DLD1 (cell line): ENCODE results near the gene FKBP10.
"Not testable (repeated sequence)": the region's sequence is repeated elsewhere in the genome, so short reads cannot be mapped to it uniquely, and the experiment has no call there.

Source experiments
- in situ Hi-C: cut with HindIII; loops from 2 replicates; pipeline ENCODE4 v1.10.0; 2017; ENCODE audit warnings: low sequenced_read_pairs

The FKBP10 gene

GRCh38 chr17:41836550-41837196 is 23.9 kb downstream of the FKBP10 start:
- in situ Hi-C loops: no loop called here

- in situ Hi-C loops: no loop called here
Measured at GRCh38 chr17:41837761-41838538, 25.1 kb downstream of the FKBP10 start, which contains the start of gene KLHL10. TSS of gene KLHL10 (plus strand) at chr17:41837825. CDS start at chr17:41837933, 108 bp downstream.

GRCh38 chr17:41839448-41839847 is 26.6 kb downstream of the FKBP10 start:
- in situ Hi-C loops: not testable (repeated sequence)

GRCh38 chr17:41840781-41841180 is 28.0 kb downstream of the FKBP10 start:
- in situ Hi-C loops: not testable (repeated sequence)

GRCh38 chr17:41844971-41845370 is 32.2 kb downstream of the FKBP10 start:
- in situ Hi-C loops: no loop called here

- in situ Hi-C loops: no loop called here
Measured at GRCh38 chr17:41848788-41849187, 36.0 kb downstream of the FKBP10 start.

GRCh38 chr17:41849251-41849990 is 36.6 kb downstream of the FKBP10 start:
- in situ Hi-C loops: no loop called here

- in situ Hi-C loops: not testable (repeated sequence)
Measured at GRCh38 chr17:41851382-41851781, 38.6 kb downstream of the FKBP10 start.

- in situ Hi-C loops: no loop called here
Measured at GRCh38 chr17:41860254-41860931, 47.6 kb downstream of the FKBP10 start.

GRCh38 chr17:41863074-41863848 is 50.5 kb downstream of the FKBP10 start:
- in situ Hi-C loops: no loop called here

GRCh38 chr17:41864498-41864835 is 51.7 kb downstream of the FKBP10 start:
- in situ Hi-C loops: no loop called here

- in situ Hi-C loops: no loop called here
Measured at GRCh38 chr17:41864836-41865595, 52.2 kb downstream of the FKBP10 start, which contains the start of gene KLHL11. TSS of gene KLHL11 (minus strand) at chr17:41865423. CDS start at chr17:41865370, 53 bp downstream.

GRCh38 chr17:41865596-41865893 is 52.7 kb downstream of the FKBP10 start:
- in situ Hi-C loops: no loop called here

- in situ Hi-C loops: no loop called here
Measured at GRCh38 chr17:41868568-41868967, 55.8 kb downstream of the FKBP10 start.

- in situ Hi-C loops: no loop called here
Measured at GRCh38 chr17:41869426-41869825, 56.6 kb downstream of the FKBP10 start.

GRCh38 chr17:41870097-41870496 is 57.3 kb downstream of the FKBP10 start:
- in situ Hi-C loops: no loop called here

- in situ Hi-C loops: no loop called here
Measured at GRCh38 chr17:41870627-41871026, 57.8 kb downstream of the FKBP10 start.

- in situ Hi-C loops: no loop called here
Measured at GRCh38 chr17:41871789-41872188, 59.0 kb downstream of the FKBP10 start.
